A549 (cell line): Measurements from ENCODE around the gene RNF213.

Experiments
- EP300 ChIP-seq, 2 experiments: fragments of >200 bp; sonication (Bioruptor Twin); formaldehyde crosslinking; IDR thresholded peaks; 2 replicates in 1 of 2; 3 replicates in 1 of 2; pipeline ENCODE4 v1.6.1; 2016 to 2017
- KDM1A ChIP-seq: fragments of 200-600 bp; sonication (generic); IDR thresholded peaks from 2 replicates; pipeline ENCODE4 v1.6.1; 2016; ENCODE audit warnings: low read depth, mild to moderate bottlenecking
- MAZ ChIP-seq: fragments of 150-350 bp; IDR thresholded peaks from 2 replicates; pipeline ENCODE4 v1.6.1; 2014; ENCODE audit warnings: antibody characterized with exemption, low read depth, low read length, borderline replicate concordance
- POLR2A ChIP-seq: IDR thresholded peaks from 2 replicates; pipeline ENCODE4 v1.6.1; 2012; ENCODE audit warnings: mild to moderate bottlenecking, low read length
- RAD21 ChIP-seq, 2 experiments: fragments of >200 bp in 1 of 2; sonication (Bioruptor Twin) in 1 of 2; formaldehyde crosslinking in 1 of 2; IDR thresholded peaks in 1 of 2; conservative IDR thresholded peaks in 1 of 2; 2 replicates in 1 of 2; 3 replicates in 1 of 2; pipeline ENCODE4 v1.6.1; 2012 to 2018; ENCODE audit warnings: inconsistent platforms in 1 of 2
- RFX5 ChIP-seq: fragments of 450-650 bp; IDR thresholded peaks from 2 replicates; pipeline ENCODE4 v1.7.1; 2014; ENCODE audit warnings: antibody characterized with exemption, mild to moderate bottlenecking, moderate library complexity
- TF ChIP-seq, protein P1 (sequence below): fragments of >200 bp; sonication (Bioruptor Twin); formaldehyde crosslinking; IDR thresholded peaks from 3 replicates; pipeline ENCODE4 v1.5.1; 2016
- TF ChIP-seq, protein P2 (sequence below): fragments of 250-450 bp; sonication (Bioruptor Pico); IDR thresholded peaks from 2 replicates; pipeline ENCODE4 v1.5.0; 2021; ENCODE audit warnings: mild to moderate bottlenecking, moderate library complexity, borderline replicate concordance
- TF ChIP-seq, protein P3 (sequence below): fragments of 200-600 bp; sonication (generic); IDR thresholded peaks from 2 replicates; pipeline ENCODE4 v1.6.1; 2016; ENCODE audit warnings: antibody characterized with exemption, mild to moderate bottlenecking, moderate library complexity
- TF ChIP-seq, protein P4 (sequence below): IDR thresholded peaks from 2 replicates; pipeline ENCODE4 v1.6.1; 2012

DNA sequence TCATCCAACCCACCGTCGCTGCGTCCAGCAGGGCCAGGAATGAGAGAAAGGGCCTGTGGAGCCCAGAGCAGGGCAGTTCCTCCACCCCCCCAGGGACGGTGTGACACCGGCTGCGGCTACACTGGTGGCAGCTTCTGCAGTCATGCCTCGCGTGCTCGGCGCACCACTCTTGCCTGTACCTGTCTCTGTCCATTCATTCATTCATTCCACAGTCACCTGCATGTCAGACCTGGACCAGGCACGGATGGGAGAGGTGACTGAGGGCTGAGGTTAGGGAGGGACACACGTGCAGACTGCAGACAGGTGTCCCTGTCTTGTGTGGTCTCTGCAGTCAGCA lies 181.6 kb downstream of the RNF213 start:
- TF ChIP-seq, protein P1, sequence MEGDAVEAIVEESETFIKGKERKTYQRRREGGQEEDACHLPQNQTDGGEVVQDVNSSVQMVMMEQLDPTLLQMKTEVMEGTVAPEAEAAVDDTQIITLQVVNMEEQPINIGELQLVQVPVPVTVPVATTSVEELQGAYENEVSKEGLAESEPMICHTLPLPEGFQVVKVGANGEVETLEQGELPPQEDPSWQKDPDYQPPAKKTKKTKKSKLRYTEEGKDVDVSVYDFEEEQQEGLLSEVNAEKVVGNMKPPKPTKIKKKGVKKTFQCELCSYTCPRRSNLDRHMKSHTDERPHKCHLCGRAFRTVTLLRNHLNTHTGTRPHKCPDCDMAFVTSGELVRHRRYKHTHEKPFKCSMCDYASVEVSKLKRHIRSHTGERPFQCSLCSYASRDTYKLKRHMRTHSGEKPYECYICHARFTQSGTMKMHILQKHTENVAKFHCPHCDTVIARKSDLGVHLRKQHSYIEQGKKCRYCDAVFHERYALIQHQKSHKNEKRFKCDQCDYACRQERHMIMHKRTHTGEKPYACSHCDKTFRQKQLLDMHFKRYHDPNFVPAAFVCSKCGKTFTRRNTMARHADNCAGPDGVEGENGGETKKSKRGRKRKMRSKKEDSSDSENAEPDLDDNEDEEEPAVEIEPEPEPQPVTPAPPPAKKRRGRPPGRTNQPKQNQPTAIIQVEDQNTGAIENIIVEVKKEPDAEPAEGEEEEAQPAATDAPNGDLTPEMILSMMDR, result no peak
- no peak for TF ChIP-seq RFX5
- no peak for TF ChIP-seq KDM1A
- no peak for TF ChIP-seq EP300 (IDR thresholded peaks at IDR 0.05)
- no peak for TF ChIP-seq MAZ
- no peak for TF ChIP-seq RAD21 (conservative IDR thresholded peaks at IDR 0.05 in 1 of 2, IDR thresholded peaks at IDR 0.05 in 1 of 2)
- TF ChIP-seq POLR2A, result no peak
- TF ChIP-seq, protein P2, sequence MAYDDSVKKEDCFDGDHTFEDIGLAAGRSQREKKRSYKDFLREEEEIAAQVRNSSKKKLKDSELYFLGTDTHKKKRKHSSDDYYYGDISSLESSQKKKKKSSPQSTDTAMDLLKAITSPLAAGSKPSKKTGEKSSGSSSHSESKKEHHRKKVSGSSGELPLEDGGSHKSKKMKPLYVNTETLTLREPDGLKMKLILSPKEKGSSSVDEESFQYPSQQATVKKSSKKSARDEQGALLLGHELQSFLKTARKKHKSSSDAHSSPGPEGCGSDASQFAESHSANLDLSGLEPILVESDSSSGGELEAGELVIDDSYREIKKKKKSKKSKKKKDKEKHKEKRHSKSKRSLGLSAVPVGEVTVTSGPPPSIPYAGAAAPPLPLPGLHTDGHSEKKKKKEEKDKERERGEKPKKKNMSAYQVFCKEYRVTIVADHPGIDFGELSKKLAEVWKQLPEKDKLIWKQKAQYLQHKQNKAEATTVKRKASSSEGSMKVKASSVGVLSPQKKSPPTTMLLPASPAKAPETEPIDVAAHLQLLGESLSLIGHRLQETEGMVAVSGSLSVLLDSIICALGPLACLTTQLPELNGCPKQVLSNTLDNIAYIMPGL (CRISPR knock-in tag), result no peak
- TF ChIP-seq, protein P3, sequence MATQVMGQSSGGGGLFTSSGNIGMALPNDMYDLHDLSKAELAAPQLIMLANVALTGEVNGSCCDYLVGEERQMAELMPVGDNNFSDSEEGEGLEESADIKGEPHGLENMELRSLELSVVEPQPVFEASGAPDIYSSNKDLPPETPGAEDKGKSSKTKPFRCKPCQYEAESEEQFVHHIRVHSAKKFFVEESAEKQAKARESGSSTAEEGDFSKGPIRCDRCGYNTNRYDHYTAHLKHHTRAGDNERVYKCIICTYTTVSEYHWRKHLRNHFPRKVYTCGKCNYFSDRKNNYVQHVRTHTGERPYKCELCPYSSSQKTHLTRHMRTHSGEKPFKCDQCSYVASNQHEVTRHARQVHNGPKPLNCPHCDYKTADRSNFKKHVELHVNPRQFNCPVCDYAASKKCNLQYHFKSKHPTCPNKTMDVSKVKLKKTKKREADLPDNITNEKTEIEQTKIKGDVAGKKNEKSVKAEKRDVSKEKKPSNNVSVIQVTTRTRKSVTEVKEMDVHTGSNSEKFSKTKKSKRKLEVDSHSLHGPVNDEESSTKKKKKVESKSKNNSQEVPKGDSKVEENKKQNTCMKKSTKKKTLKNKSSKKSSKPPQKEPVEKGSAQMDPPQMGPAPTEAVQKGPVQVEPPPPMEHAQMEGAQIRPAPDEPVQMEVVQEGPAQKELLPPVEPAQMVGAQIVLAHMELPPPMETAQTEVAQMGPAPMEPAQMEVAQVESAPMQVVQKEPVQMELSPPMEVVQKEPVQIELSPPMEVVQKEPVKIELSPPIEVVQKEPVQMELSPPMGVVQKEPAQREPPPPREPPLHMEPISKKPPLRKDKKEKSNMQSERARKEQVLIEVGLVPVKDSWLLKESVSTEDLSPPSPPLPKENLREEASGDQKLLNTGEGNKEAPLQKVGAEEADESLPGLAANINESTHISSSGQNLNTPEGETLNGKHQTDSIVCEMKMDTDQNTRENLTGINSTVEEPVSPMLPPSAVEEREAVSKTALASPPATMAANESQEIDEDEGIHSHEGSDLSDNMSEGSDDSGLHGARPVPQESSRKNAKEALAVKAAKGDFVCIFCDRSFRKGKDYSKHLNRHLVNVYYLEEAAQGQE, result no peak
- TF ChIP-seq, protein P4, sequence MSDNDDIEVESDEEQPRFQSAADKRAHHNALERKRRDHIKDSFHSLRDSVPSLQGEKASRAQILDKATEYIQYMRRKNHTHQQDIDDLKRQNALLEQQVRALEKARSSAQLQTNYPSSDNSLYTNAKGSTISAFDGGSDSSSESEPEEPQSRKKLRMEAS, result no peak
